GM12892 (cell line): ENCODE results near the gene ADTRP.

Source experiments
- POLR2AphosphoS5 ChIP-seq: IDR thresholded peaks from 2 replicates; pipeline ENCODE4 v1.6.1; 2011; ENCODE audit warnings: low read depth, low read length, control low read depth
- TAF1 ChIP-seq: IDR thresholded peaks from 2 replicates; pipeline ENCODE4 v1.6.1; 2011; ENCODE audit warnings: low read depth, mild to moderate bottlenecking, control low read depth, low read length, borderline replicate concordance

- TF ChIP-seq POLR2AphosphoS5, result no peak
- no peak for TF ChIP-seq TAF1
These were observed 48.2 kb upstream of the ADTRP start for GRCh38 chr6:11826779-11827178.
